ENCODE data around the gene CPEB3. TPM values are rescaled to one million over a fixed set of nuclear protein-coding genes. Genes with fewer than 3 reads are reported as not detected.
"Not testable (repeated sequence)": the region's sequence is repeated elsewhere in the genome, so short reads cannot be mapped to it uniquely, and the experiment has no call there.

CPEB3 gene
- total RNA-seq, 1 donor: 0.43 TPM

- no peak for DNase-seq (ENCODE audit: low read depth)
- no peak overlapping the region for H3K4me3 ChIP-seq (ENCODE audit: low read depth, low read length)
- TF ChIP-seq CTCF (IDR thresholded peaks at IDR 0.05; ENCODE audit: insufficient read depth, low read depth, low read length): no peak
Observed at GRCh38 chr10:92054807-92055206, 236.1 kb downstream of the CPEB3 start.

- no peak for TF ChIP-seq CTCF (IDR thresholded peaks at IDR 0.05; ENCODE audit: insufficient read depth, low read depth, low read length)
- no peak for DNase-seq (ENCODE audit: low read depth)
- H3K4me3 ChIP-seq (ENCODE audit: low read depth, low read length): no peak overlapping the region
Observed at GRCh38 chr10:92052741-92053140, 238.1 kb downstream of the CPEB3 start.

GRCh38 chr10:92052088-92052487, 238.8 kb downstream of the CPEB3 start:
- H3K4me3 ChIP-seq (ENCODE audit: low read depth, low read length): no peak overlapping the region
- DNase-seq (ENCODE audit: low read depth): no peak
- no peak for TF ChIP-seq CTCF (IDR thresholded peaks at IDR 0.05; ENCODE audit: insufficient read depth, low read depth, low read length)

GRCh38 chr10:92047215-92047614, 243.7 kb downstream of the CPEB3 start:
- no peak for TF ChIP-seq CTCF (IDR thresholded peaks at IDR 0.05; ENCODE audit: insufficient read depth, low read depth, low read length)
- no peak overlapping the region for H3K4me3 ChIP-seq (ENCODE audit: low read depth, low read length)
- DNase-seq (ENCODE audit: low read depth): no peak

- no peak for TF ChIP-seq CTCF (IDR thresholded peaks at IDR 0.05; ENCODE audit: insufficient read depth, low read depth, low read length)
- H3K4me3 ChIP-seq (ENCODE audit: low read depth, low read length): no peak overlapping the region
- no peak for DNase-seq (ENCODE audit: low read depth)
Observed at GRCh38 chr10:92045641-92046106, 245.2 kb downstream of the CPEB3 start.

GRCh38 chr10:92042541-92042940, 248.3 kb downstream of the CPEB3 start:
- TF ChIP-seq CTCF (IDR thresholded peaks at IDR 0.05; ENCODE audit: insufficient read depth, low read depth, low read length): no peak
- no peak for DNase-seq (ENCODE audit: low read depth)
- no peak overlapping the region for H3K4me3 ChIP-seq (ENCODE audit: low read depth, low read length)

- no peak for TF ChIP-seq CTCF (IDR thresholded peaks at IDR 0.05; ENCODE audit: insufficient read depth, low read depth, low read length)
- no peak for DNase-seq (ENCODE audit: low read depth)
- no peak overlapping the region for H3K4me3 ChIP-seq (ENCODE audit: low read depth, low read length)
Observed at GRCh38 chr10:92038949-92039348, 251.9 kb downstream of the CPEB3 start.

GRCh38 chr10:92033070-92033469, 257.8 kb downstream of the CPEB3 start:
- not testable (repeated sequence) for H3K4me3 ChIP-seq (ENCODE audit: low read depth, low read length); DNase-seq (ENCODE audit: low read depth)
